HCT116 (cell line): ENCODE data around the gene MED26. TPM values are rescaled to one million over a fixed set of nuclear protein-coding genes. Genes with fewer than 3 reads are reported as not detected.
A peak's percentile ranks its signal among the peaks of the same experiment; 100 is the strongest.
"Not testable (repeated sequence)": the region's sequence is repeated elsewhere in the genome, so short reads cannot be mapped to it uniquely, and the experiment has no call there.

Source experiments
- ATAC-seq: fragments of 200-7000 bp; cut with Tn5 transposase; 2 replicates; pipeline ENCODE4 v1.9.1; 2020; ENCODE audit warnings: mild to moderate bottlenecking, moderate library complexity
- BruUV-seq: library from RNA; stranded (reverse); fragments of 400-500 nt; replicated peaks from 2 replicates; lab custom pipeline; 2021; lab: Mats Ljungman, UMichigan
- CTCF ChIA-PET: fragments of 300-600 bp; sonication (Branson Sonifier 250); formaldehyde crosslinking; loops from one replicate; lab custom pipeline; 2021; ENCODE audit warnings: antibody characterized with exemption; lab: Charles Lee
- POLR2A ChIA-PET: fragments of 300-600, 350-600 bp; sonication (Branson Sonifier 250); formaldehyde crosslinking; loops from one replicate; lab custom pipeline; 2021; ENCODE audit warnings: antibody characterized with exemption; lab: Charles Lee
- RAD21 ChIA-PET, 2 experiments: fragments of 300-600 bp; sonication (Branson Sonifier 250); formaldehyde crosslinking; loops; one replicate each; lab custom pipeline; 2023; ENCODE audit warnings: low total read pairs in 2 of 2; ENCODE audit not compliant: uncharacterized antibody in 2 of 2, unreplicated experiment in 2 of 2, low non-redundant PET in 1 of 2; lab: Charles Lee
- DNase-seq: peaks from one replicate; pipeline ENCODE4 v3.0.0-alpha.2; 2010; ENCODE audit warnings: low read depth, low spot score
- H2AFZ ChIP-seq: fragments of 200-600 bp; shearing (Covaris generic), sonication (generic); 2 replicates; pipeline ENCODE4 v1.6.1; 2017; ENCODE audit warnings: low read depth, mixed run types, mixed read lengths, antibody characterized with exemption, low read length; ENCODE audit not compliant: poor library complexity, severe bottlenecking
- H3K27ac ChIP-seq: 2 replicates; pipeline ENCODE4 v1.5.1; 2012; ENCODE audit warnings: low read depth, low read length
- H3K27me3 ChIP-seq: fragments of 200-600 bp; sonication (generic); 2 replicates; pipeline ENCODE4 v1.6.1; 2016; ENCODE audit warnings: mixed run types, low read length, mixed read lengths; ENCODE audit not compliant: insufficient read depth
- H3K36me3 ChIP-seq, 2 experiments: fragments of 200-500 bp in 1 of 2; fragments of 200-600 bp in 1 of 2; sonication (Bioruptor generic) in 1 of 2; sonication (generic) in 1 of 2; 2 replicates each; pipeline versions ENCODE4 v1.5.1 to v1.6.1; 2014 to 2016; ENCODE audit warnings: low read length in 2 of 2, inconsistent platforms in 1 of 2, mixed read lengths in 1 of 2, mixed run types in 1 of 2; ENCODE audit not compliant: insufficient read depth in 2 of 2, control insufficient read depth in 1 of 2
- H3K4me1 ChIP-seq, 2 experiments: fragments of 200-600 bp in 1 of 2; sonication (generic) in 1 of 2; 2 replicates each; pipeline versions ENCODE4 v1.5.1 to v1.6.1; 2012 to 2017; ENCODE audit warnings: low read length in 2 of 2, inconsistent platforms in 1 of 2, mild to moderate bottlenecking in 1 of 2, mixed read lengths in 1 of 2, mixed run types in 1 of 2, moderate library complexity in 1 of 2; ENCODE audit not compliant: insufficient read depth in 2 of 2, control insufficient read depth in 1 of 2
- H3K4me2 ChIP-seq: fragments of 200-600 bp; sonication (generic); 2 replicates; pipeline ENCODE4 v1.6.1; 2017; ENCODE audit warnings: mixed run types, low read length, mixed read lengths
- H3K4me3 ChIP-seq, 2 experiments: fragments of 200-600 bp in 1 of 2; sonication (generic) in 1 of 2; replicated peaks in 1 of 2; 2 replicates each; pipeline ENCODE4 v1.5.1; 2011 to 2016; ENCODE audit warnings: low read length in 2 of 2, control low read depth in 1 of 2, low read depth in 1 of 2, mild to moderate bottlenecking in 1 of 2, mixed read lengths in 1 of 2, mixed run types in 1 of 2
- H3K79me2 ChIP-seq: fragments of 200-600 bp; sonication (generic); 2 replicates; pipeline ENCODE4 v1.6.1; 2017; ENCODE audit warnings: mild to moderate bottlenecking, mixed run types, low read length, moderate library complexity, mixed read lengths; ENCODE audit not compliant: insufficient read depth
- H3K9ac ChIP-seq: fragments of 200-600 bp; sonication (generic); 2 replicates; pipeline ENCODE4 v1.6.1; 2016; ENCODE audit warnings: low read length, mixed read lengths
- H3K9me2 ChIP-seq: fragments of 200-600 bp; sonication (generic), shearing (Covaris generic); 2 replicates; pipeline ENCODE4 v1.6.1; 2017; ENCODE audit warnings: mixed run types, mild to moderate bottlenecking, moderate library complexity; ENCODE audit not compliant: insufficient read depth
- H3K9me3 ChIP-seq, 2 experiments: fragments of 200-500 bp in 1 of 2; fragments of 200-600 bp in 1 of 2; sonication (Bioruptor generic) in 1 of 2; sonication (generic) in 1 of 2; 2 replicates each; pipeline ENCODE4 v1.6.1; 2014 to 2017; ENCODE audit warnings: low read length in 2 of 2, mixed read lengths in 2 of 2, inconsistent platforms in 1 of 2, low read depth in 1 of 2, mild to moderate bottlenecking in 1 of 2, mixed run types in 1 of 2, moderate library complexity in 1 of 2; ENCODE audit not compliant: control insufficient read depth in 1 of 2, insufficient read depth in 1 of 2
- H4K20me1 ChIP-seq: fragments of 200-600 bp; sonication (generic), shearing (Covaris generic); 2 replicates; pipeline ENCODE4 v1.6.1; 2017; ENCODE audit warnings: mixed run types, mild to moderate bottlenecking, moderate library complexity; ENCODE audit not compliant: insufficient read depth
- CEBPB ChIP-seq: IDR thresholded peaks from 2 replicates; pipeline ENCODE4 v1.6.1; 2012; ENCODE audit warnings: low read depth
- ELF1 ChIP-seq: IDR thresholded peaks from 2 replicates; pipeline ENCODE4 v1.6.1; 2012; ENCODE audit warnings: low read depth, borderline replicate concordance
- JUND ChIP-seq: IDR thresholded peaks from 2 replicates; pipeline ENCODE4 v1.6.1; 2012
- POLR2A ChIP-seq: IDR thresholded peaks from 2 replicates; pipeline ENCODE4 v1.7.0; 2011; ENCODE audit warnings: borderline replicate concordance; ENCODE audit not compliant: insufficient read depth, insufficient read length; ENCODE audit errors: extremely low read depth
- POLR2AphosphoS5 ChIP-seq: IDR thresholded peaks from 2 replicates; pipeline ENCODE4 v1.6.1; 2011; ENCODE audit warnings: mild to moderate bottlenecking, low read depth, low read length, moderate library complexity
- REST ChIP-seq: IDR thresholded peaks from 2 replicates; pipeline ENCODE4 v1.6.1; 2012; ENCODE audit warnings: low read depth
- SIN3A ChIP-seq: IDR thresholded peaks from 2 replicates; pipeline ENCODE4 v1.6.1; 2012; ENCODE audit warnings: low read depth
- SP1 ChIP-seq: IDR thresholded peaks from 2 replicates; pipeline ENCODE4 v1.6.1; 2012; ENCODE audit warnings: low read depth
- ZBTB33 ChIP-seq: IDR thresholded peaks from 2 replicates; pipeline ENCODE4 v1.6.1; 2011; ENCODE audit warnings: mild to moderate bottlenecking, low read length, moderate library complexity; ENCODE audit not compliant: insufficient replicate concordance; ENCODE audit errors: extremely low read depth
- intact Hi-C: fragments of 100-400 bp; cut with micrococcal nuclease; formaldehyde crosslinking; loops from 2 replicates; pipeline ENCODE4 v1.10.0; 2022
- total RNA-seq: library from RNA; stranded (reverse); gene quantifications from one replicate; pipeline ENCODE4 v1.2.1, GENCODE V29; 2021; ENCODE audit not compliant: unreplicated experiment
- TF ChIP-seq, protein P1 (sequence below): IDR thresholded peaks from 2 replicates; pipeline ENCODE4 v1.6.1; 2012
- TF ChIP-seq, protein P2 (sequence below): IDR thresholded peaks from 2 replicates; pipeline ENCODE4 v1.6.1; 2012

MED26 gene
- total RNA-seq, 1 experiment from 2014 or later, result 13.3 TPM

- H3K9ac ChIP-seq, H2AFZ ChIP-seq, H3K27ac ChIP-seq, DNase-seq, H3K9me2 ChIP-seq, intact Hi-C loops, H3K4me2 ChIP-seq, H3K4me3 ChIP-seq, H3K4me1 ChIP-seq, H3K79me2 ChIP-seq, RAD21 ChIA-PET, H3K27me3 ChIP-seq, H3K9me3 ChIP-seq, BruUV-seq, CTCF ChIA-PET, ATAC-seq, H4K20me1 ChIP-seq: not testable (repeated sequence)
- peaks cover 14 to 23% of the 10 kb centered on the region in 2 experiments; a peak in 3 of 4 replicates for H3K36me3 ChIP-seq
- POLR2A ChIA-PET, result interaction anchor here (0.6 kb wide), 1 partner anchor 9 kb away, joined by 7 read pairs; no protein-coding TSS in a partner anchor
These were observed 76.1 kb downstream of the MED26 start for GRCh38 chr19:16551902-16552301.

- H3K27ac ChIP-seq, result no peak overlapping the region
- intact Hi-C loops, result no loop called here
- ChIA-PET RAD21 (no interaction called here), POLR2A (no interaction called here), CTCF (no interaction called here)
- H3K27me3 ChIP-seq, result no peaks in the 10 kb centered on the region
- BruUV-seq, result no TSS peak
- no peak for TF ChIP-seq SIN3A
- TF ChIP-seq, protein P1, sequence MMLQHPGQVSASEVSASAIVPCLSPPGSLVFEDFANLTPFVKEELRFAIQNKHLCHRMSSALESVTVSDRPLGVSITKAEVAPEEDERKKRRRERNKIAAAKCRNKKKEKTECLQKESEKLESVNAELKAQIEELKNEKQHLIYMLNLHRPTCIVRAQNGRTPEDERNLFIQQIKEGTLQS, result no peak
- TF ChIP-seq, protein P2, sequence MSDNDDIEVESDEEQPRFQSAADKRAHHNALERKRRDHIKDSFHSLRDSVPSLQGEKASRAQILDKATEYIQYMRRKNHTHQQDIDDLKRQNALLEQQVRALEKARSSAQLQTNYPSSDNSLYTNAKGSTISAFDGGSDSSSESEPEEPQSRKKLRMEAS, result no peak
- TF ChIP-seq POLR2A, result no peak
- no peak for TF ChIP-seq JUND
- TF ChIP-seq CEBPB, result no peak
- no peak for TF ChIP-seq ELF1
- no peak for TF ChIP-seq POLR2AphosphoS5
- no peak for TF ChIP-seq REST
- TF ChIP-seq SP1, result no peak
- no peak for TF ChIP-seq ZBTB33
- no peak overlapping the region for H3K4me3 ChIP-seq
- no peaks in the 10 kb centered on the region for H4K20me1 ChIP-seq
- no peak overlapping the region for H3K9ac ChIP-seq
- H3K9me2 ChIP-seq, result no peaks in the 10 kb centered on the region
- peaks cover 12 to 19% of the 10 kb centered on the region in 2 experiments; a peak in 3 of 4 replicates for H3K36me3 ChIP-seq
- H3K4me1 ChIP-seq, result peaks cover 0 to under 1% of the 10 kb centered on the region in 2 experiments; a peak in 2 of 4 replicates
- ATAC-seq (peak; percentile 32; the same call in 1 of the 2 replicates), DNase-seq (no peak)
- H3K4me2 ChIP-seq, result no peak overlapping the region
- no peak overlapping the region for H2AFZ ChIP-seq
- no peaks in the 10 kb centered on the region for H3K9me3 ChIP-seq
- H3K79me2 ChIP-seq, result peaks cover 11% of the 10 kb centered on the region
These were observed 79.0 kb downstream of the MED26 start for GRCh38 chr19:16548956-16549355.
